HepG2 (cell line): ENCODE data around the gene AMELY. TPM values are rescaled to one million over a fixed set of nuclear protein-coding genes. Genes with fewer than 3 reads are reported as not detected.

Experiments
- ATAC-seq: fragments of 200-7000 bp; cut with Tn5 transposase; 3 replicates; pipeline ENCODE4 v1.9.1; 2020; ENCODE audit warnings: mild to moderate bottlenecking, moderate library complexity
- BruUV-seq: library from RNA; stranded (reverse); fragments of 400-500 nt; replicated peaks from 2 replicates; lab custom pipeline; 2021; lab: Mats Ljungman, UMichigan
- CTCF ChIA-PET: fragments of 300-600 bp; formaldehyde crosslinking; extraction: SDS; loops from one replicate; lab custom pipeline; 2021; ENCODE audit warnings: low total read pairs, inconsistent platforms, low intra/inter-chr PET ratio; lab: Yijun Ruan, JAX
- POLR2A ChIA-PET: fragments of 350-600 bp; sonication (Branson Sonifier 250); formaldehyde crosslinking; loops from one replicate; lab custom pipeline; 2020; ENCODE audit warnings: antibody characterized with exemption, inconsistent platforms; lab: Yijun Ruan, JAX
- DNase-seq: peaks from one replicate; pipeline ENCODE4 v3.0.0-alpha.2; 2015; ENCODE audit warnings: low spot score
- FAIRE-seq: peaks from 3 replicates; lab custom pipeline; 2011; peaks lifted over from hg19 to GRCh38; lab: Jason Lieb, UNC
- H2AFZ ChIP-seq: one replicate; pipeline ENCODE4 v1.6.1; 2011; ENCODE audit warnings: low read length, inconsistent platforms
- H3K27ac ChIP-seq: fragments of 300-600 bp; 3 replicates; pipeline ENCODE4 v1.8.0; 2011; ENCODE audit warnings: mixed run types, mild to moderate bottlenecking, mixed read lengths, low read length, inconsistent platforms; ENCODE audit not compliant: insufficient read depth; ENCODE audit errors: extremely low read length
- H3K27me3 ChIP-seq, 2 experiments: fragments of 200-600 bp in 1 of 2; 2 replicates in 1 of 2; 3 replicates in 1 of 2; pipeline versions ENCODE4 v1.6.0 to v1.8.0; 2011; ENCODE audit warnings: low read length in 2 of 2, mild to moderate bottlenecking in 2 of 2, moderate library complexity in 2 of 2, inconsistent platforms in 1 of 2; ENCODE audit not compliant: insufficient read depth in 2 of 2, control insufficient read depth in 1 of 2
- H3K36me3 ChIP-seq, 2 experiments: fragments of 200-600 bp in 1 of 2; replicated peaks in 1 of 2; 2 replicates in 1 of 2; 3 replicates in 1 of 2; pipeline versions ENCODE4 v1.5.1 to v1.8.0; 2011; ENCODE audit warnings: low read length in 2 of 2, inconsistent platforms in 1 of 2; ENCODE audit not compliant: insufficient read depth in 2 of 2, control insufficient read depth in 1 of 2
- H3K4me1 ChIP-seq: 2 replicates; pipeline ENCODE4 v1.5.1; 2012; ENCODE audit warnings: low read length, inconsistent platforms; ENCODE audit not compliant: insufficient read depth
- H3K4me2 ChIP-seq: 2 replicates; pipeline ENCODE4 v1.6.0; 2011; ENCODE audit warnings: low read depth, low read length, inconsistent platforms
- H3K4me3 ChIP-seq, 3 experiments: fragments of 200-600 bp in 1 of 3; sonication (generic), shearing (Covaris generic) in 1 of 3; replicated peaks in 1 of 3; 2 replicates each; pipeline ENCODE4 v1.5.1; 2011 to 2016; ENCODE audit warnings: low read length in 3 of 3, inconsistent platforms in 2 of 3, low read depth in 2 of 3, mild to moderate bottlenecking in 2 of 3, control low read depth in 1 of 3, mixed read lengths in 1 of 3; ENCODE audit not compliant: insufficient read depth in 1 of 3
- H3K79me2 ChIP-seq: one replicate; pipeline ENCODE4 v1.6.1; 2011; ENCODE audit warnings: low read length, inconsistent platforms; ENCODE audit not compliant: insufficient read depth
- H3K9ac ChIP-seq: 2 replicates; pipeline ENCODE4 v1.6.0; 2011; ENCODE audit warnings: mild to moderate bottlenecking, low read depth, low read length, inconsistent platforms; ENCODE audit not compliant: insufficient read depth
- H3K9me3 ChIP-seq: 2 replicates; pipeline ENCODE4 v1.5.1; 2012; ENCODE audit warnings: mild to moderate bottlenecking, low read length
- H4K20me1 ChIP-seq: 2 replicates; pipeline ENCODE4 v1.6.0; 2011; ENCODE audit warnings: inconsistent platforms, mild to moderate bottlenecking, low read length, moderate library complexity; ENCODE audit not compliant: insufficient read depth
- BORCS8-MEF2B ChIP-seq: sonication (generic); formaldehyde crosslinking; IDR thresholded peaks from 2 replicates; pipeline ENCODE4 v1.8.0; 2022; ENCODE audit warnings: mild to moderate bottlenecking, missing genetic modification reagents
- EED ChIP-seq: sonication (generic); formaldehyde crosslinking; IDR thresholded peaks from 2 replicates; pipeline ENCODE4 v1.5.0; 2020; ENCODE audit warnings: mild to moderate bottlenecking, missing genetic modification reagents
- FOXO1 ChIP-seq: sonication (generic); formaldehyde crosslinking; IDR thresholded peaks from 2 replicates; pipeline ENCODE4 v1.4.0; 2020; ENCODE audit warnings: missing genetic modification reagents
- IRX3 ChIP-seq: sonication (generic); formaldehyde crosslinking; IDR thresholded peaks from 2 replicates; pipeline ENCODE4 v1.8.1; 2023; ENCODE audit warnings: mild to moderate bottlenecking, low read depth, missing genetic modification reagents, borderline replicate concordance
- KAT2B ChIP-seq: fragments of 150-350 bp; IDR thresholded peaks from 2 replicates; pipeline ENCODE4 v1.6.1; 2014; ENCODE audit warnings: low read depth, low read length, borderline replicate concordance
- MTA1 ChIP-seq: sonication (generic); formaldehyde crosslinking; IDR thresholded peaks from 2 replicates; pipeline ENCODE4 v1.4.0; 2020; ENCODE audit warnings: missing genetic modification reagents, mild to moderate bottlenecking, borderline replicate concordance
- MXI1 ChIP-seq: IDR thresholded peaks from 3 replicates; pipeline ENCODE4 v1.6.1; 2012; ENCODE audit warnings: low read depth, low read length, inconsistent platforms, borderline replicate concordance
- NCOA5 ChIP-seq: sonication (generic); formaldehyde crosslinking; IDR thresholded peaks from 2 replicates; pipeline ENCODE4 v1.4.0; 2020; ENCODE audit warnings: missing genetic modification reagents
- NR1H2 ChIP-seq: sonication (generic); formaldehyde crosslinking; IDR thresholded peaks from 2 replicates; pipeline ENCODE4 v1.8.1; 2022; ENCODE audit warnings: low read depth, missing genetic modification reagents, borderline replicate concordance
- PHB2 ChIP-seq: fragments of 450-650 bp; IDR thresholded peaks from 2 replicates; pipeline ENCODE4 v1.6.1; 2018; ENCODE audit not compliant: partially characterized antibody
- TERF1 ChIP-seq: sonication (generic); formaldehyde crosslinking; IDR thresholded peaks from 2 replicates; pipeline ENCODE4 v1.8.0; 2022; ENCODE audit warnings: mild to moderate bottlenecking, missing genetic modification reagents, moderate library complexity
- ZBTB20 ChIP-seq: sonication (generic); formaldehyde crosslinking; IDR thresholded peaks from 2 replicates; pipeline ENCODE4 v1.8.1; 2023; ENCODE audit warnings: missing genetic modification reagents, low read depth, mild to moderate bottlenecking, borderline replicate concordance
- ZNF263 ChIP-seq: sonication (generic); formaldehyde crosslinking; IDR thresholded peaks from 2 replicates; pipeline ENCODE4 v1.4.0; 2020; ENCODE audit warnings: missing genetic modification reagents
- ZNF264 ChIP-seq: sonication (generic); formaldehyde crosslinking; IDR thresholded peaks from 2 replicates; pipeline ENCODE4 v1.4.0; 2020; ENCODE audit warnings: missing genetic modification reagents
- ZNF501 ChIP-seq: sonication (generic); formaldehyde crosslinking; IDR thresholded peaks from 2 replicates; pipeline ENCODE4 v1.5.1; 2020; ENCODE audit warnings: mild to moderate bottlenecking, moderate library complexity, missing genetic modification reagents
- ZNF720 ChIP-seq: sonication (generic); formaldehyde crosslinking; IDR thresholded peaks from 2 replicates; pipeline ENCODE4 v1.4.0; 2020; ENCODE audit warnings: missing genetic modification reagents
- WGBS: methylation state at CpG from one replicate; pipeline ENCODE4 v1.1.6; 2017; ENCODE audit warnings: low lambda C conversion rate; 5-methylcytosine and 5-hydroxymethylcytosine counted together
- in situ Hi-C: cut with HindIII; loops from 2 replicates; pipeline ENCODE4 v1.10.0; 2017; ENCODE audit warnings: low pct_unique_long_range_greater_than_20kb; ENCODE audit not compliant: extremely low pct_ligation_motif_present
- intact Hi-C: fragments of 100-400 bp; cut with micrococcal nuclease; formaldehyde crosslinking; loops from one replicate; pipeline ENCODE4 v1.10.0; 2022; ENCODE audit not compliant: unreplicated experiment
- polyA plus RNA-seq, 8 experiments: library from polyadenylated mRNA; depleted of rRNA in 3 of 8; stranded (reverse) in 7 of 8; unstranded in 1 of 8; fragments of >200 nt; fragmentation: Illumina TruSeq in 4 of 8; extraction: Trizol in 4 of 8; gene quantifications; 2 replicates each; pipeline versions ENCODE4 v1.2.1 to v1.2.3, GENCODE V29; 2011 to 2016; ENCODE audit warnings: low read depth in 4 of 8, missing spikeins in 1 of 8, mixed read lengths in 1 of 8; ENCODE audit not compliant: insufficient read depth in 1 of 8
- total RNA-seq, 5 experiments: library from RNA; depleted of rRNA; stranded (reverse); fragments of >200 nt; fragmentation: Illumina TruSeq; extraction: Trizol; gene quantifications; 2 replicates each; pipeline ENCODE4 v1.2.3, GENCODE V29; 2016; ENCODE audit warnings: low read depth in 1 of 5
- TF ChIP-seq, protein P1 (sequence below): sonication (generic); formaldehyde crosslinking; IDR thresholded peaks from 2 replicates; pipeline ENCODE4 v1.4.0; 2020; ENCODE audit warnings: mild to moderate bottlenecking, missing genetic modification reagents, borderline replicate concordance
- TF ChIP-seq, protein P2 (sequence below): sonication (generic); formaldehyde crosslinking; IDR thresholded peaks from 2 replicates; pipeline ENCODE4 v1.8.1; 2023; ENCODE audit warnings: mild to moderate bottlenecking, missing genetic modification reagents, borderline replicate concordance

The AMELY gene
- total and polyA plus RNA-seq, 2 of the 13 experiments (the other 11 are each of a cell fraction or from before 2014, with no cell fraction given) = not detected

GRCh38 chrY:6935497-6935896, 23.9 kb upstream of the AMELY start:
- intact Hi-C loops = no loop called here
- no CpG with 5 or more reads among the region's 2 CpGs for WGBS

GRCh38 chrY:6931779-6932396, 20.3 kb upstream of the AMELY start:
- in situ Hi-C loops = no loop called here
- Histone ChIP-seq H3K9ac (no peak overlapping the region), H3K4me1 (no peaks in the 10 kb centered on the region), H2AFZ (no peak overlapping the region), H3K27me3 (no peaks in the 10 kb centered on the region), H3K9me3 (no peaks in the 10 kb centered on the region), H3K36me3 (no peaks in the 10 kb centered on the region), H4K20me1 (no peaks in the 10 kb centered on the region), H3K27ac (no peak overlapping the region), H3K4me3 (no peak overlapping the region), H3K79me2 (no peaks in the 10 kb centered on the region), H3K4me2 (no peak overlapping the region)
- WGBS = 37% methylated on average over 4 of the region's 4 CpGs
- BruUV-seq = no TSS peak
- DNase-seq = no peak
- ChIA-PET CTCF (no interaction called here), POLR2A (no interaction called here)
- intact Hi-C loops = no loop called here
- ATAC-seq = no peak
- no peak for FAIRE-seq
- TF ChIP-seq ZNF263 = no peak
- no peak for TF ChIP-seq EED (CRISPR knock-in tag)
- TF ChIP-seq TERF1 (CRISPR knock-in tag) = no peak
- TF ChIP-seq, protein P1, sequence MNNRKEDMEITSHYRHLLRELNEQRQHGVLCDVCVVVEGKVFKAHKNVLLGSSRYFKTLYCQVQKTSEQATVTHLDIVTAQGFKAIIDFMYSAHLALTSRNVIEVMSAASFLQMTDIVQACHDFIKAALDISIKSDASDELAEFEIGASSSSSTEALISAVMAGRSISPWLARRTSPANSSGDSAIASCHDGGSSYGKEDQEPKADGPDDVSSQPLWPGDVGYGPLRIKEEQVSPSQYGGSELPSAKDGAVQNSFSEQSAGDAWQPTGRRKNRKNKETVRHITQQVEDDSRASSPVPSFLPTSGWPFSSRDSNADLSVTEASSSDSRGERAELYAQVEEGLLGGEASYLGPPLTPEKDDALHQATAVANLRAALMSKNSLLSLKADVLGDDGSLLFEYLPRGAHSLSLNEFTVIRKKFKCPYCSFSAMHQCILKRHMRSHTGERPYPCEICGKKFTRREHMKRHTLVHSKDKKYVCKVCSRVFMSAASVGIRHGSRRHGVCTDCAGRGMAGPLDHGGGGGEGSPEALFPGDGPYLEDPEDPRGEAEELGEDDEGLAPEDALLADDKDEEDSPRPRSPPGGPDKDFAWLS = no peak
- TF ChIP-seq MXI1 = no peak
- TF ChIP-seq ZNF720 (CRISPR knock-in tag) = no peak
- no peak for TF ChIP-seq PHB2
- no peak for TF ChIP-seq ZNF501 (CRISPR knock-in tag)
- no peak for TF ChIP-seq FOXO1 (CRISPR knock-in tag)
- no peak for TF ChIP-seq MTA1 (CRISPR knock-in tag)
- TF ChIP-seq KAT2B = no peak
- no peak for TF ChIP-seq ZBTB20
- TF ChIP-seq IRX3 (CRISPR knock-in tag) = no peak
- no peak for TF ChIP-seq ZNF264 (CRISPR knock-in tag)
- TF ChIP-seq BORCS8-MEF2B (CRISPR knock-in tag) = no peak
- TF ChIP-seq, protein P2, sequence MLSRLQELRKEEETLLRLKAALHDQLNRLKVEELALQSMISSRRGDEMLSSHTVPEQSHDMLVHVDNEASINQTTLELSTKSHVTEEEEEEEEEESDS (CRISPR knock-in tag) = no peak

More at GRCh38 chrY:6935497-6935896, 23.9 kb upstream of the AMELY start:
- ATAC-seq = no peak
- Histone ChIP-seq H3K79me2 (no peaks in the 10 kb centered on the region), H3K9ac (no peak overlapping the region), H3K27ac (no peak overlapping the region), H3K9me3 (no peaks in the 10 kb centered on the region), H3K4me3 (no peak overlapping the region), H3K36me3 (no peaks in the 10 kb centered on the region), H3K4me2 (no peak overlapping the region), H4K20me1 (no peaks in the 10 kb centered on the region), H3K27me3 (no peaks in the 10 kb centered on the region), H2AFZ (no peak overlapping the region)
- CTCF ChIA-PET = no interaction called here
- POLR2A ChIA-PET = no interaction called here
- no TSS peak for BruUV-seq
- DNase-seq = no peak
- TF ChIP-seq NCOA5 (CRISPR knock-in tag) = no peak
- no peak for TF ChIP-seq NR1H2 (CRISPR knock-in tag)
- TF ChIP-seq, all 625 proteins: peak for 0
- FAIRE-seq = no peak
- no peaks in the 10 kb centered on the region for H3K4me1 ChIP-seq
- in situ Hi-C loops = no loop called here
